Ovary (tissue), 9 donors: Measurements from ENCODE around the gene ATG2B. TPM values are rescaled to one million over a fixed set of nuclear protein-coding genes. Genes with fewer than 3 reads are reported as not detected.

Experiments
- DNase-seq, 5 donors: peaks; one replicate each; pipeline ENCODE4 v3.0.0-alpha.2; 2019 to 2020
- H3K27ac ChIP-seq, 2 donors: fragments of 200-600 bp; one replicate each; pipeline versions ENCODE4 v1.5.1 to v1.8.0; 2019 to 2022
- H3K27me3 ChIP-seq: fragments of 200-600 bp; one replicate; pipeline ENCODE4 v1.8.0; 2022
- H3K36me3 ChIP-seq: fragments of 200-600 bp; sonication (generic); one replicate; pipeline ENCODE4 v1.5.1; 2019
- H3K4me1 ChIP-seq: one replicate; pipeline ENCODE4 v1.8.1; 2013; ENCODE audit warnings: mild to moderate bottlenecking, moderate library complexity; ENCODE audit not compliant: insufficient read depth
- H3K4me3 ChIP-seq: fragments of 200-600 bp; sonication (generic); one replicate; pipeline ENCODE4 v1.5.1; 2017
- H3K9me3 ChIP-seq, 2 donors: fragments of 200-600 bp in 1 of 2; sonication (generic) in 1 of 2; one replicate each; pipeline versions ENCODE4 v1.5.1 to v1.8.1; 2013 to 2019; ENCODE audit warnings: mild to moderate bottlenecking in 1 of 2, moderate library complexity in 1 of 2
- CTCF ChIP-seq, 3 donors: fragments of 450-650 bp in 2 of 3; fragments of 200-600 bp in 1 of 3; IDR thresholded peaks; one replicate each; pipeline versions ENCODE4 v1.5.1 to v1.8.0; 2016 to 2022; ENCODE audit warnings: antibody characterized with exemption in 3 of 3, mild to moderate bottlenecking in 1 of 3
- EP300 ChIP-seq: sonication (generic); formaldehyde crosslinking; IDR thresholded peaks from one replicate; pipeline ENCODE4 v1.6.1; 2017; ENCODE audit warnings: antibody characterized with exemption
- POLR2A ChIP-seq: fragments of 450-650 bp; IDR thresholded peaks from one replicate; pipeline ENCODE4 v1.6.1; 2017; ENCODE audit warnings: antibody characterized with exemption, mild to moderate bottlenecking, moderate library complexity
- WGBS, 3 donors: extraction: QIAGEN DNeasy Blood & Tissue Kit in 1 of 3; methylation state at CpG; one replicate each; pipeline versions ENCODE4 v1.1.5 to v1.1.7; 2013 to 2017; 5-methylcytosine and 5-hydroxymethylcytosine counted together
- intact Hi-C, 4 donors: fragments of 100-400 bp; cut with DNase I; formaldehyde crosslinking; loops; one replicate each; pipeline versions ENCODE4 v1.11.0 to v1.15.1; 2022 to 2023
- polyA plus RNA-seq, 2 donors: library from polyadenylated mRNA; stranded (reverse); fragments of 200-250 nt in 1 of 2; fragments of 350-450 nt in 1 of 2; fragmentation: Illumina TruSeq in 1 of 2; extraction: RNeasy Lipid Tissue Mini Kit (QIAGEN cat#74804) in 1 of 2; gene quantifications; one replicate each; pipeline ENCODE4 v1.2.3, GENCODE V29; 2013 to 2014
- total RNA-seq, 7 donors: library from RNA; depleted of rRNA in 2 of 7; stranded (reverse); fragments of >200 nt in 2 of 7; fragmentation: NEBNext Ultra II Directional in 3 of 7; extraction: Animal tissue kit (Norgen Biotek cat#: 25700) in 3 of 7; gene quantifications; one replicate each; pipeline versions ENCODE4 v1.1.0 to v1.2.4, GENCODE V29; 2016 to 2023
- donor health status: DM: no; HTN: no; CAD: no; lungs with moderate emphysema.
- donor health status: DM: no; HTN: no; CAD: no.
- donor health status: Bipolar disorder and iron deficiency.
- donor health status: DM: yes; HTN: yes; CAD: no.
- donor health status: DM: no; HTN: no; CAD: no.
- donor health status: DM: yes; HTN: yes; CAD: no.

Gene ATG2B
- total and polyA plus RNA-seq, 9 donors: 5.3 to 33.1 (median 22.6) TPM

- intact Hi-C loops: loop anchor here in 1 of 4 donors (10.0 kb wide), 1 partner anchor 163 kb away; no protein-coding TSS in a partner anchor
- Histone ChIP-seq H3K27ac (no peak overlapping the region), H3K4me1 (no peaks in the 10 kb centered on the region), H3K9me3 (no peaks in the 10 kb centered on the region), H3K4me3 (no peak overlapping the region), H3K27me3 (no peaks in the 10 kb centered on the region), H3K36me3 (no peaks in the 10 kb centered on the region)
- DNase-seq: no peak
- 87 to 90% (median 88%) methylated on average over 5 of the region's 5 CpGs for WGBS, 3 donors
- no peak for TF ChIP-seq CTCF (IDR thresholded peaks at IDR 0.05)
- TF ChIP-seq EP300: no peak
- no peak for TF ChIP-seq POLR2A
Observed at GRCh38 chr14:96267916-96268315, 95.2 kb downstream of the ATG2B start.

- Histone ChIP-seq H3K36me3 (no peaks in the 10 kb centered on the region), H3K27ac (no peak overlapping the region), H3K27me3 (no peaks in the 10 kb centered on the region), H3K9me3 (no peaks in the 10 kb centered on the region), H3K4me3 (no peak overlapping the region), H3K4me1 (no peaks in the 10 kb centered on the region)
- no peak for DNase-seq
- intact Hi-C loops: loop anchor here in 1 of 4 donors (10.0 kb wide), 1 partner anchor 163 kb away; no protein-coding TSS in a partner anchor
- 9 to 22% (median 9%) methylated on average over 3 of the region's 3 CpGs for WGBS, 3 donors
- no peak for TF ChIP-seq CTCF (IDR thresholded peaks at IDR 0.05)
- no peak for TF ChIP-seq POLR2A
- TF ChIP-seq EP300: no peak
Observed at GRCh38 chr14:96267336-96267735, 95.8 kb downstream of the ATG2B start.

- Histone ChIP-seq H3K4me1 (no peaks in the 10 kb centered on the region), H3K9me3 (no peaks in the 10 kb centered on the region), H3K27ac (no peak overlapping the region), H3K27me3 (no peaks in the 10 kb centered on the region), H3K36me3 (no peaks in the 10 kb centered on the region), H3K4me3 (no peak overlapping the region)
- TF ChIP-seq CTCF (IDR thresholded peaks at IDR 0.05): no peak
- TF ChIP-seq POLR2A: no peak
- TF ChIP-seq EP300: no peak
- no peak for DNase-seq
- intact Hi-C loops: loop anchor here in 1 of 4 donors (10.0 kb wide), 1 partner anchor 161 kb away; no protein-coding TSS in a partner anchor
- 68 to 79% (median 73%) methylated on average over 16 of the region's 16 CpGs for WGBS, 3 donors
Observed at GRCh38 chr14:96265383-96266095, 97.6 kb downstream of the ATG2B start.

- Histone ChIP-seq H3K36me3 (no peaks in the 10 kb centered on the region), H3K27ac (no peak overlapping the region), H3K27me3 (no peaks in the 10 kb centered on the region), H3K9me3 (no peaks in the 10 kb centered on the region), H3K4me3 (no peak overlapping the region), H3K4me1 (no peaks in the 10 kb centered on the region)
- TF ChIP-seq CTCF (IDR thresholded peaks at IDR 0.05) (no peak), EP300 (no peak), POLR2A (no peak)
- WGBS, 3 donors: 51 to 59% (median 56%) methylated on average over 3 of the region's 3 CpGs
- no peak for DNase-seq
- intact Hi-C loops: loop anchor here in 1 of 4 donors (10.0 kb wide), 1 partner anchor 160 kb away; no protein-coding TSS in a partner anchor
Observed at GRCh38 chr14:96264853-96265252, 98.3 kb downstream of the ATG2B start.
